Measurements from ENCODE around the gene CDY2B.
"Not testable (repeated sequence)": the region's sequence is repeated elsewhere in the genome, so short reads cannot be mapped to it uniquely, and the experiment has no call there.

The CDY2B gene

GRCh38 chrY:17880120-17880519, at the start of gene CDY2B:
CDY2B (minus strand) TSS chrY:17880220; CDS start chrY:17879892, 328 bp downstream.
- not testable (repeated sequence) for DNase-seq

GRCh38 chrY:17908009-17908408, 28.0 kb upstream of the CDY2B start:
- not testable (repeated sequence) for DNase-seq

- not testable (repeated sequence) for DNase-seq
These were observed 27.3 kb upstream of the CDY2B start for GRCh38 chrY:17907351-17907750.

GRCh38 chrY:17881697-17882096, 1.7 kb upstream of the CDY2B start:
- DNase-seq: not testable (repeated sequence)

- DNase-seq: not testable (repeated sequence)
These were observed 3.3 kb downstream of the CDY2B start for GRCh38 chrY:17876767-17877166.

- DNase-seq: not testable (repeated sequence)
These were observed 4.6 kb downstream of the CDY2B start for GRCh38 chrY:17875401-17875800.

GRCh38 chrY:17871194-17871903, 8.7 kb downstream of the CDY2B start:
- DNase-seq: not testable (repeated sequence)

- not testable (repeated sequence) for DNase-seq
These were observed 9.3 kb downstream of the CDY2B start for GRCh38 chrY:17870737-17871136.

GRCh38 chrY:17867850-17868249, 12.2 kb downstream of the CDY2B start:
- DNase-seq: not testable (repeated sequence)

- not testable (repeated sequence) for DNase-seq
These were observed 19.4 kb downstream of the CDY2B start for GRCh38 chrY:17860634-17861033.

GRCh38 chrY:17856963-17857848, 22.8 kb downstream of the CDY2B start:
- DNase-seq: not testable (repeated sequence)

GRCh38 chrY:17856508-17856907, 23.5 kb downstream of the CDY2B start:
- not testable (repeated sequence) for DNase-seq

GRCh38 chrY:17849131-17849530, 30.9 kb downstream of the CDY2B start:
- DNase-seq: not testable (repeated sequence)

- not testable (repeated sequence) for DNase-seq
These were observed 47.9 kb downstream of the CDY2B start for GRCh38 chrY:17832149-17832548.

All from GOT3 (cell line).